GM18505 (cell line): ENCODE data around the gene YAF2.

Experiments used
- ATAC-seq: cut with Tn5 transposase; IDR thresholded peaks from one replicate; pipeline ENCODE4 v1.9.1; 2021; ENCODE audit not compliant: unreplicated experiment
- POLR2A ChIP-seq: IDR thresholded peaks from 4 replicates; pipeline ENCODE4 v1.6.1; 2011; ENCODE audit warnings: borderline replicate concordance; ENCODE audit not compliant: insufficient read depth, insufficient read length; ENCODE audit errors: extremely low read depth

The YAF2 gene

DNA sequence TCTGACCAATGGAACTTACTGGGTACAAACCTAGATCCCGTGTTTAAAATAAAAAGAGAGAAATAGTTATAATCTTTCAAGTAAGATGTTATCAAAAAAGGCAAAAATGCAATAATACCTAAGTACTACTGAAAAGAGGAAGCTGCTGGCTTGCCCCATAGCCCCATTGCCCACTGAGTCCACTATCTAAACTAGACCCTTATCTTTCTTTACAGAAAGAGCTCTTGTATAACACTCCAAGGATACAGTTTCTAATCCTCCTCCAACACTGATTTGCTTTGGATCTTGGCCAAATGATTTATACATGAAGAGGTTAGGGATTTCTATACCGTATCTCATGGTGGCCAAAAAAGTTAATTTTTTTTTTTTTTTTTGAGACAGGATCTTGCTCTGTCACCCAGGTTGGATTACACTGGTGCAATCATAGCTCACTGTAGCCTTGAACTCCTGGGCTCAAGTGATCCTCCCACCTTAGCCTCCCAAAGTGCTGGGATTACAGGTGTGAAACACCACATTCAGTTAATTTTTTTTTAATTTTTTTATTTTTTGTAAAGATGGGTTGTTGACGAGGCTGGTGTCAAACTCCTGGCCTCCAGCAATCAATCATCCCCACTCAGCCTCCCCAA lies 96.0 kb downstream of the YAF2 start:
- no peak for TF ChIP-seq POLR2A
- no peak for ATAC-seq

- no peak for TF ChIP-seq POLR2A
- ATAC-seq: no peak
These were observed 97.1 kb downstream of the YAF2 start for GRCh38 chr12:42140901-42141300.

GRCh38 chr12:42135259-42135814 lies 102.7 kb downstream of the YAF2 start:
- no peak for ATAC-seq
- no peak for TF ChIP-seq POLR2A

- ATAC-seq: no peak
- TF ChIP-seq POLR2A: no peak
These were observed 107.2 kb downstream of the YAF2 start for GRCh38 chr12:42130672-42131402.

DNA sequence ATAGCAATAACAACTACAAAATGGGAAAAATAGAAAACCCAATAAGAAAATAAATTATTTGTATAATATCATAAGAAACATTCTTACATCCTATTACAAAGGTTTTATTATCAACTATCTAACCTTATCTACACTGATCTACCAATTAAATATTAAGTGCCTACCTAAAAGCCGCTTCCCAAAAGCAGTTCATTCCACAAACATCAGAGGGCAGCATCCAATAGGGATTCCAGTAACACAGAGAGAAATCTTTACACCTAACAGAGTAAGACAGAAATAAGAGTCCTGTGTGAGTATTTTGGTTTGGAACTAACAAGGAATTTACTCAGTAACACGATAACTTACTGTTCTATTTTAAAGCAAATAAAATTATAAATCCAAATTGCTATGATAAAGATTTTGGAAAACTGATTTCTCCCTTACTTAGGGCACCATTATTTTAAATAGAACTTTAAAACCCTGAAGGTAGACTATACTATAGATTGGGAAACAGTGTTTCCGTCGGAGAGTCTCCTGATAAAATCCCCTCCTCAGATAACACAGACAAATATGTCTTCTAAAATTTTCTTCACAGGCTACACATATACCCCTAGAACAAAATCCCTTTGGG lies 108.3 kb downstream of the YAF2 start:
- TF ChIP-seq POLR2A: no peak

DNA sequence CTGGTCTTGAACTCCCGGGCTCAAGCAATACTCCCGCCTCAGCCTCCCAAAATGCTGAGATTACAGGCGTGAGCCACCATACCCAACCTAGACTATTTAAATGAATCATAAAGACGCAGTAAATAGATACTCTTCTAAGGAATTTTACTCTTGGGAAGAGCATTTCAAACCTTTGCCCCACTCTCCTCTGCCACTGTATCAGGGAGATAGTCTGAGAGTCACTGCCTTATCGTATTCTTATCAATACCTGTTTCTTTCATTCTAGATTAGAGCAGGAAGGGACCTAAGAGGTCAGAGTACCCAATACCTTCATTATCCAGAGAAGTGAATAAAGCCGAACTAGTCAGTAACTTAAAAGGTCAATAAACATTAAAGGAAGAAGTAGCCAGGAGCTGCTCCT lies 109.2 kb downstream of the YAF2 start:
- TF ChIP-seq POLR2A: no peak
- ATAC-seq: no peak

More for the DNA sequence above, 108.3 kb downstream of the YAF2 start:
- no peak for ATAC-seq

DNA sequence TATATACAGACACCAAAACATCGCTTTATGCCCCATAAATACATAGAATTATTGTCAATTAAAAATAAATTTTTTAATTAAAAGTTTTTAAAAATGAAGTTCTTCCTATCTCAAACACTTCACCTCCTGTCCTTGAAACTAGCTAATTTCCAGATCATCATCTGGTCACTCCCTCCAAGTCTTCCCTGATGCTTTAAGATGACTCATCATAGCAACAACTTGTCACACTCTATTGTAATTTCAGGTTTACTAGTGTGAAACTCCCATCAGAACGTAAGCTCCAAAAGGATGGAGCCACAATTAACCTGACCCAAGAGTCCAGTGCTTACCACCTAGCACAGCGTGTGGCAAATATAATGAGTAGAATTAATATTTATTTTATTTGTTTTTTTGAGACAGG lies 109.7 kb downstream of the YAF2 start:
- ATAC-seq: no peak
- no peak for TF ChIP-seq POLR2A

- TF ChIP-seq POLR2A: no peak
- no peak for ATAC-seq
These were observed 111.1 kb downstream of the YAF2 start for GRCh38 chr12:42126963-42127362.

- ATAC-seq: peak; percentile 45
- no peak for TF ChIP-seq POLR2A
These were observed 112.7 kb downstream of the YAF2 start for GRCh38 chr12:42125388-42125767.

DNA sequence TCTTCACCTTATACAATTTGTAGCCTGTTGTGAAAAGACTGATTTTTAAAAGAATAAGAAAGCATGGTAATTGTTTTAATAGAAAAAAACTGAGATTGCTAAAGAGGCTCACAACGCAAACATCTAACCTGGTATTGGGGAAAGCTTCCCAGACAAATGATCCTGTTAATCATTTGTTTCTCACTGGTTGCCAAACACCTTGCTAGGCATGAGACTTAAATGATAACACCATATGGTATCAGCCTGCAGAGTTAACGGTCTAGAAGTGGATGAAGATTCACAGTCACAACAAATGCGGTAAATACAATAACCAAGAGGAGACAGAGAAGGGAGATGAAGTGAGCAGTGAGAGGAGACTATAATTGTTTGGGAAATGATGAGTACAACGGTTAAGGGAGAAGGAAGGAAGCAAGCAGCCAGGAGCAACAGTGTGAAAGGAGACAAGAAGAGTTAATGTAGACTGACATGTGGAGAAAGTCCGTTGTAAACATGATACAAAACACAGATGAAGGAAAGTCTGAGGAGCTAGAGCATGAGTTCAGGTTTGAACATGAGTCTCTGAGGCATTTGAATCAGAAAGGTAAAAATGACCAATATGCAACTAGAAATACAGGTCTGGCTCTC lies 113.2 kb downstream of the YAF2 start:
- TF ChIP-seq POLR2A: no peak
- ATAC-seq: no peak

- no peak for TF ChIP-seq POLR2A
- no peak for ATAC-seq
These were observed 118.9 kb downstream of the YAF2 start for GRCh38 chr12:42119085-42119633.

GRCh38 chr12:42118136-42118879 lies 119.7 kb downstream of the YAF2 start:
- no peak for ATAC-seq
- no peak for TF ChIP-seq POLR2A
